Measurements from ENCODE around the gene PRKX. TPM values are rescaled to one million over a fixed set of nuclear protein-coding genes. Genes with fewer than 3 reads are reported as not detected.

PRKX gene
- total and polyA plus RNA-seq, 2 of the 4 experiments (the other 2 are of a cell fraction): 7.2 to 14.9 TPM

DNA sequence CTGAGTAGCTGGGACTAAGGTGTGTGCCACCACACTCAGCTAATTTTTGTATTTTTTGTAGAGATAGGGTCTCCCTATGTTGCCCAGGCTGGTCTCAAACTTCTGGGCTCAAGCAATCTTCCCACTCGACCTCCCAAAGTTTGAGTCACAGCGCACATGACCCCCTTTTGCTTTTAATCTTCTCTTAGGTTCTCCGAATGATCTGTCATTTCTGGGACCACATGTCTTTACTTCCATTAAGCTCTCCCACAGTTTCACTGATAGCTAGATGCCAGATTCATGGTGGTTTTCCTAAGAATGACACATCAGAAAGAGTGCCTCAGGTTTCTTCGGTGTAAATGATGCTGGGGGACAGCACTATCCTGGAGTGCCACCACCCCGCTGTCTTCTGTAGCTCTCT is 17.9 kb downstream of the PRKX start:
- H3K27me3 ChIP-seq (ENCODE audit: control insufficient read depth, insufficient read depth, low read length): no peaks in the 10 kb centered on the region
- DNase-seq (no peak), ATAC-seq (ENCODE audit: low read depth) (no peak)
- no peak overlapping the region for H4K8ac ChIP-seq (ENCODE audit: low read depth in 2 of 2, low read length in 2 of 2)
- ChIA-PET POLR2A (ENCODE audit: unreplicated experiment) (no interaction called here), CTCF (no interaction called here)
- no TSS peak for BruUV-seq (replicated peaks)
- no peak overlapping the region for H3K9ac ChIP-seq (ENCODE audit: low read depth, low read length)
- no peaks in the 10 kb centered on the region for H3K9me3 ChIP-seq (ENCODE audit: control insufficient read depth, insufficient read depth, low read length)
- no peak overlapping the region for H2AFZ ChIP-seq (replicated peaks; ENCODE audit: low read length, poor library complexity)
- H2BK120ac ChIP-seq (ENCODE audit: low read depth, low read length): no peak overlapping the region
- no peak overlapping the region for H4K5ac ChIP-seq (ENCODE audit: low read depth, low read length)
- intact Hi-C loops (cut with micrococcal nuclease): no loop called here
- no peak overlapping the region for H3K18ac ChIP-seq (ENCODE audit: low read depth, low read length)
- WGBS, 2 experiments (ENCODE audit: extremely low coverage in 2 of 2, insufficient read length in 1 of 2): 70% methylated on average over 2 of the region's 5 CpGs; no CpG with 5 or more reads in 1 of the 2 experiments
- H3K4me2 ChIP-seq (ENCODE audit: low read depth, low read length): no peak overlapping the region
- H3K4me1 ChIP-seq (ENCODE audit: control insufficient read depth, insufficient read depth, low read length): peaks cover 7% of the 10 kb centered on the region
- no peak overlapping the region for H3K4me3 ChIP-seq (ENCODE audit: insufficient read depth, low read depth, low read length)
- TF ChIP-seq FOS (IDR thresholded peaks at IDR 0.05; ENCODE audit: low read depth, low read length) (no peak), SMC3 (IDR thresholded peaks at IDR 0.05; ENCODE audit: low read depth, low read length) (no peak), RCOR1 (IDR thresholded peaks at IDR 0.05; ENCODE audit: insufficient replicate concordance, low read length) (no peak), CHD1 (IDR thresholded peaks at IDR 0.05; ENCODE audit: low read depth, low read length) (no peak), RAD21 (IDR thresholded peaks at IDR 0.05; ENCODE audit: low read length) (no peak), CEBPB (IDR thresholded peaks at IDR 0.05; ENCODE audit: low read depth, low read length) (no peak)
- no peak overlapping the region for H2BK15ac ChIP-seq (ENCODE audit: low read depth, low read length)
- H2AK9ac ChIP-seq (replicated peaks; ENCODE audit: low read depth, low read length, poor library complexity): no peak overlapping the region
- H3K14ac ChIP-seq (replicated peaks; ENCODE audit: low read depth, low read length): no peak overlapping the region
- no peak overlapping the region for H2AK5ac ChIP-seq (ENCODE audit: low read depth, low read length)
- H3K9me1 ChIP-seq (ENCODE audit: insufficient read depth, low read length): no peaks in the 10 kb centered on the region
- no peak overlapping the region for H3K27ac ChIP-seq (ENCODE audit: insufficient read depth, low read length)
- no peak overlapping the region for H4K91ac ChIP-seq (ENCODE audit: insufficient read depth, low read depth, low read length)
- H2BK20ac ChIP-seq (ENCODE audit: low read depth, low read length): no peak overlapping the region
- H2BK5ac ChIP-seq (ENCODE audit: low read depth, low read length, poor library complexity, severe bottlenecking): no peak overlapping the region
- H3K23ac ChIP-seq (ENCODE audit: low read depth, low read length): no peak overlapping the region
- peaks cover 0 to 11% of the 10 kb centered on the region in 2 experiments; a peak in 2 of 4 replicates for H3K79me1 ChIP-seq (ENCODE audit: low read depth in 1 of 2, low read length in 2 of 2)
- in situ Hi-C loops (cut with MboI; ENCODE audit: low sequenced_read_pairs): no loop called here
- dilution Hi-C loops (cut with HindIII; ENCODE audit: low sequenced_read_pairs, unreplicated experiment): no loop called here
- H4K20me1 ChIP-seq (ENCODE audit: insufficient read depth, low read length): no peaks in the 10 kb centered on the region; the same call in 1 of the 2 replicates
- no peak overlapping the region for H3K56ac ChIP-seq (ENCODE audit: extremely low read depth, insufficient read depth, low read length)
- no peaks in the 10 kb centered on the region for H3K36me3 ChIP-seq (ENCODE audit: control insufficient read depth, insufficient read depth, low read length)
- no peak overlapping the region for H3K4ac ChIP-seq (ENCODE audit: low read depth, low read length)
